Pancreas (tissue), 10 donors: ENCODE results near the gene CXCL3. TPM values are rescaled to one million over a fixed set of nuclear protein-coding genes. Genes with fewer than 3 reads are reported as not detected.

Experiments
- ATAC-seq, 4 donors: fragments of 200-7000 bp; cut with Tn5 transposase; one replicate each; pipeline versions ENCODE4 v1.8.0 to v1.9.1; 2020; ENCODE audit warnings: mild to moderate bottlenecking in 4 of 4, moderate library complexity in 4 of 4
- DNase-seq, 6 donors: peaks; one replicate each; pipeline ENCODE4 v3.0.0-alpha.2; 2020
- FAIRE-seq: peaks from 2 replicates; lab custom pipeline; 2012; peaks lifted over from hg19 to GRCh38; lab: Jason Lieb, UNC
- H3K27ac ChIP-seq, 4 donors: fragments of 200-600 bp; sonication (generic); 1 replicate in 3 of 4; 2 replicates in 1 of 4; pipeline versions ENCODE4 v1.5.0 to v1.8.0; 2020
- H3K27me3 ChIP-seq, 4 donors: fragments of 200-600 bp; one replicate each; pipeline ENCODE4 v1.8.0; 2021
- H3K36me3 ChIP-seq, 3 donors: fragments of 200-600 bp; sonication (generic) in 1 of 3; one replicate each; pipeline versions ENCODE4 v1.5.0 to v1.8.0; 2020 to 2021
- H3K4me1 ChIP-seq, 3 donors: fragments of 200-600 bp; one replicate each; pipeline ENCODE4 v1.8.0; 2021
- H3K4me3 ChIP-seq, 4 donors: fragments of 200-600 bp; sonication (generic) in 2 of 4; one replicate each; pipeline versions ENCODE4 v1.5.0 to v1.8.0; 2020 to 2021
- H3K9me3 ChIP-seq, 4 donors: fragments of 200-600 bp; one replicate each; pipeline ENCODE4 v1.8.0; 2021
- WGBS, 2 donors: extraction: QIAGEN DNeasy Blood & Tissue Kit; methylation state at CpG; one replicate each; pipeline ENCODE4 v1.1.7; 2013; 5-methylcytosine and 5-hydroxymethylcytosine counted together
- intact Hi-C, 3 donors: fragments of 100-400 bp; cut with DNase I; formaldehyde crosslinking; loops; one replicate each; pipeline versions ENCODE4 v1.11.1 to v1.14.2; 2022
- polyA plus RNA-seq, 2 donors: library from polyadenylated mRNA; stranded (reverse); fragments of 200-250 nt; gene quantifications; one replicate each; pipeline ENCODE4 v1.2.3, GENCODE V29; 2013
- total RNA-seq, 6 donors: library from RNA; stranded (reverse); fragmentation: NEBNext Ultra II Directional in 4 of 6; extraction: Animal tissue kit (Norgen Biotek cat#: 25700) in 4 of 6; gene quantifications; one replicate each; pipeline versions ENCODE4 v1.2.1 to v1.2.4, GENCODE V29; 2021 to 2023
- TF ChIP-seq, protein P1 (sequence below), 4 donors: fragments of 200-600 bp; sonication (generic) in 3 of 4; IDR thresholded peaks; one replicate each; pipeline versions ENCODE4 v1.5.0 to v1.8.0; 2021; ENCODE audit warnings: antibody characterized with exemption in 4 of 4
- donor health status: healthy with polysubstance abuse.
- donor health status: DM: no; HTN: no; CAD: no; lungs with moderate emphysema.
- donor health status: DM: no; HTN: no; CAD: no.
- donor health status: control.
- donor health status: control.
- donor health status: Bipolar disorder and iron deficiency.
- donor health status: DM: yes; HTN: yes; CAD: no.
- donor health status: DM: no; HTN: no; CAD: no.
- donor health status: DM: no; HTN: no; CAD: no.
- donor health status: DM: yes; HTN: yes; CAD: no.

Gene CXCL3
- total and polyA plus RNA-seq, 8 donors, result 0.60 to 7.3 (median 2.0) TPM

GRCh38 chr4:74067586-74067985, 29.1 kb upstream of the CXCL3 start:
- no peaks in the 10 kb centered on the region for H3K9me3 ChIP-seq
- FAIRE-seq (no peak), ATAC-seq (no peak), DNase-seq (no peak)
- H3K4me1 ChIP-seq, result peaks cover 0 to 14% (median 0%) of the 10 kb centered on the region in 3 donors
- no peaks in the 10 kb centered on the region for H3K27me3 ChIP-seq
- H3K27ac ChIP-seq, result no peak overlapping the region
- TF ChIP-seq, protein P1, sequence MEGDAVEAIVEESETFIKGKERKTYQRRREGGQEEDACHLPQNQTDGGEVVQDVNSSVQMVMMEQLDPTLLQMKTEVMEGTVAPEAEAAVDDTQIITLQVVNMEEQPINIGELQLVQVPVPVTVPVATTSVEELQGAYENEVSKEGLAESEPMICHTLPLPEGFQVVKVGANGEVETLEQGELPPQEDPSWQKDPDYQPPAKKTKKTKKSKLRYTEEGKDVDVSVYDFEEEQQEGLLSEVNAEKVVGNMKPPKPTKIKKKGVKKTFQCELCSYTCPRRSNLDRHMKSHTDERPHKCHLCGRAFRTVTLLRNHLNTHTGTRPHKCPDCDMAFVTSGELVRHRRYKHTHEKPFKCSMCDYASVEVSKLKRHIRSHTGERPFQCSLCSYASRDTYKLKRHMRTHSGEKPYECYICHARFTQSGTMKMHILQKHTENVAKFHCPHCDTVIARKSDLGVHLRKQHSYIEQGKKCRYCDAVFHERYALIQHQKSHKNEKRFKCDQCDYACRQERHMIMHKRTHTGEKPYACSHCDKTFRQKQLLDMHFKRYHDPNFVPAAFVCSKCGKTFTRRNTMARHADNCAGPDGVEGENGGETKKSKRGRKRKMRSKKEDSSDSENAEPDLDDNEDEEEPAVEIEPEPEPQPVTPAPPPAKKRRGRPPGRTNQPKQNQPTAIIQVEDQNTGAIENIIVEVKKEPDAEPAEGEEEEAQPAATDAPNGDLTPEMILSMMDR (IDR thresholded peaks at IDR 0.05), result no peak
- intact Hi-C loops, result no loop called here
- no peak overlapping the region for H3K4me3 ChIP-seq
- no peaks in the 10 kb centered on the region for H3K36me3 ChIP-seq

DNA sequence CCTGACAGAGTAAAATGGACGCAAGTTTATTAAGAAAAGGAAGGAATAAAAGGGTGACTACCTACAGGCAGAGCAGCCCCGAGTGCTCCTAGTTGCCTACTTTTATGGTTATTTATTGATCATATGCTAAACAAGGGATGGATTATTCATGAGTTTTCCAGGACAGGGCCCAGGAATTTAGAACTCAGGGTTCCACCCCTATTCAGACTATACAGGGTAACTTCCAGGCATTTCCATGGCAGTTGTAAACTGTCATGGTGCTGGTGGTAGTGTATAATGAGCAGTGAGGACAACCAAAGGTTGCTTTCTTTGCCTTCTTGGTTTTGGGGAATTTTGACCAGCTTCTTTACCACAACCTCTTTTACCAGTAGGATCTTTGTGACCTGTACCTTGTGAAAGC, 27.7 kb upstream of the CXCL3 start:
- TF ChIP-seq, protein P1 (IDR thresholded peaks at IDR 0.05), result no peak
- H3K4me3 ChIP-seq, result no peak overlapping the region
- WGBS, 2 donors, result 86 to 95% methylated on average over 2 of the region's 2 CpGs
- no peak overlapping the region for H3K27ac ChIP-seq
- intact Hi-C loops, result no loop called here
- no peaks in the 10 kb centered on the region for H3K27me3 ChIP-seq
- ATAC-seq (no peak), FAIRE-seq (no peak), DNase-seq (no peak)
- peaks cover 0 to 16% (median 0%) of the 10 kb centered on the region in 3 donors for H3K4me1 ChIP-seq
- no peaks in the 10 kb centered on the region for H3K9me3 ChIP-seq
- H3K36me3 ChIP-seq, result no peaks in the 10 kb centered on the region

DNA sequence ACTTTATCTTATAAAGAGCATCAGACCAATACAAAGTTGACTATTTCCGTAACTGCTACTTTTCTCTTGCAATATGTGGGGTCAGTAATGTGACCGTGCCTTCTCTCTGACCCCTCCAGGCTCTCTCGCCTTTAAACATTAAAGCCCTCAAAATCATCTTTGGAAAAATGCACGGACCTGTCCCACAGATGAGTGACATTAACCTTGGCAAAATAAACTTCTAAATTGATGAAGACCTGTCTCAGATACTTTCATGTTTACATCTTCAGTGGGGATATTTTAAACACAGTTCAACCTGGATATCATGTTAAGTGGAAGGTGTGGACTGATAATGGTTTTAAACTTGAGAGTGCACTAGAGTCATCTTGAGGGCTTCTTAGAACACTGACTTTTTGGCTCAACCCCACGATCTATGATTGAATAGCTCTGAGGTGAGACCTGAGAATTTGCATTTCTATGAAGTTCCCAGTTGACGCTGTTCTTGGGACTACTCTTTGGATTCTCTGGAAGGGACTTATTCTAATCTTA, 26.7 kb upstream of the CXCL3 start:
- DNase-seq (no peak), ATAC-seq (no peak), FAIRE-seq (no peak)
- Histone ChIP-seq H3K4me3 (no peak overlapping the region), H3K27ac (no peak overlapping the region), H3K4me1 (peaks cover 0 to 16% (median 0%) of the 10 kb centered on the region in 3 donors), H3K9me3 (no peaks in the 10 kb centered on the region), H3K27me3 (no peaks in the 10 kb centered on the region), H3K36me3 (no peaks in the 10 kb centered on the region)
- intact Hi-C loops, result no loop called here
- 85 to 88% methylated on average over 6 of the region's 6 CpGs for WGBS, 2 donors
- TF ChIP-seq, protein P1 (IDR thresholded peaks at IDR 0.05), result no peak

- H3K4me1 ChIP-seq, result peaks cover 0 to 16% (median 0%) of the 10 kb centered on the region in 3 donors
- FAIRE-seq (no peak), DNase-seq (no peak), ATAC-seq (no peak)
- no peaks in the 10 kb centered on the region for H3K27me3 ChIP-seq
- H3K27ac ChIP-seq, result no peak overlapping the region
- 22 to 41% methylated on average over 1 of the region's 1 CpG for whole genome bisulfite sequencing, 2 donors
- H3K9me3 ChIP-seq, result no peaks in the 10 kb centered on the region
- intact Hi-C loops, result no loop called here
- TF ChIP-seq, protein P1 (IDR thresholded peaks at IDR 0.05), result no peak
- H3K36me3 ChIP-seq, result no peaks in the 10 kb centered on the region
- no peak overlapping the region for H3K4me3 ChIP-seq
Observed at GRCh38 chr4:74063859-74064258, 25.4 kb upstream of the CXCL3 start.

DNA sequence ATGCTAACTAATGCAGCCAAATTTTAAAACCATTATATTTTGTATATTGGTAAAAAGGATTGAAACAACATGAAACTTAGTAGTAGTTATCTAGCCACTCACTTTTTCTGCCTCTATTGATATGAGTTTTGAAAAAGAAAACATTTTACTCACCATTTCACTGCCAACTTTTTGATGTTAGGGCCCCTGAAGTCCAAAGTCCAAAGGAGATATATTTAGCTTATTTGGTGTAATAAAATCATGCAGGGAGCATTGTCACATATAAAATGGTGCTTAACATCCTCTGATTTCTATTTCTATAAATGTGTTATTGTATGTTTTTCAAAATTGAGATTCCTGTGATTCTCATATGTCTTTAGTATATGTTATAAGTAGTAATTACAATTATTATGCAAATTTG, 24.5 kb upstream of the CXCL3 start:
- TF ChIP-seq, protein P1 (IDR thresholded peaks at IDR 0.05), result no peak
- peaks cover 0 to 16% (median 0%) of the 10 kb centered on the region in 3 donors for H3K4me1 ChIP-seq
- no peak overlapping the region for H3K27ac ChIP-seq
- H3K9me3 ChIP-seq, result no peaks in the 10 kb centered on the region
- peak in 2 of 4 donors; percentile 49 to 72 for ATAC-seq
- intact Hi-C loops, result no loop called here
- H3K4me3 ChIP-seq, result no peak overlapping the region
- FAIRE-seq, result peak; percentile 67
- no peaks in the 10 kb centered on the region for H3K36me3 ChIP-seq
- no peak for DNase-seq
- H3K27me3 ChIP-seq, result no peaks in the 10 kb centered on the region
